HG02798 (cell line): ENCODE results near the gene AMZ1.

ENCODE experiments used
- ATAC-seq: cut with Tn5 transposase; IDR thresholded peaks from one replicate; pipeline ENCODE4 v1.9.1; 2021; ENCODE audit warnings: mild to moderate bottlenecking; ENCODE audit not compliant: unreplicated experiment, poor library complexity

The AMZ1 gene

DNA sequence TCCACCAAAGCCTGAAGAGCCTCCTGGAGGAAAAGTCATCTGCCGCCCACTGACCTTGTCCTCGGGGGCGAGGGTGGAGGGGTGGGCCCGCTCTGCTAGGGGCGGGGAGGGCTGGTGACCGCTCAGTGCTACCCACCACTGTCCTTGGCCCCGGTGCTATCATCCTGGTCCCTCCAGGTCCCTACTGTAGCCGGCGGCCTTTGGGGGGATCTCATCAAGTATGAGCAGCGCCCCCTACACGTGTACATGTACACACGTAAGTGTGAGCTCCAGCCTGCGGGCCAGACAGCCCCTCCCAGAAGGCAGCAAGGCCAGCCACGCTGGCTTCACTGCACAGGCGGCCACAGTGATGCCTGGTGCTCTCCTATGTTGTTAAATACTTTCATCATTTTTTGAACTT, 36.7 kb upstream of the AMZ1 start:
- no peak for ATAC-seq

GRCh38 chr7:2651847-2652735, 35.9 kb upstream of the AMZ1 start:
- no peak for ATAC-seq

- ATAC-seq, result no peak
Observed at GRCh38 chr7:2652736-2653060, 35.3 kb upstream of the AMZ1 start.

DNA sequence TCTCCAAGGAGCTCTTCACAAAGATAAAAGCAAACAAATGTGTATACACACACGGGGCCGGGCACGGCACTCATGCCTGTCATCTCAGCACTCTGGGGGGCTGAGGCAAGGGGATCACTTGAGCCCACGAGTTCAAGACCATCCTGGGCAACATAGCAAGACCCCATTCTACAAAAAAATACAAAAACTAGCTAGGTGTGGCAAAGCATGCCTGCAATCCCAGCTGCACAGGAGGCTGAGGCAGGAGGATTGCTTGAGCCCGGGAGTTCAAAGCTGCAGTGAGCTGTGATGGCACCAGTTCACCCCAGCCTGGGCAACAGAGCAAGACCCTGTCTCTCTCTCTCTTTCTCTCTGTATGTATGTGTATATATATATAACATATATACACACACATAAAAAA, 33.9 kb upstream of the AMZ1 start:
- ATAC-seq, result no peak

DNA sequence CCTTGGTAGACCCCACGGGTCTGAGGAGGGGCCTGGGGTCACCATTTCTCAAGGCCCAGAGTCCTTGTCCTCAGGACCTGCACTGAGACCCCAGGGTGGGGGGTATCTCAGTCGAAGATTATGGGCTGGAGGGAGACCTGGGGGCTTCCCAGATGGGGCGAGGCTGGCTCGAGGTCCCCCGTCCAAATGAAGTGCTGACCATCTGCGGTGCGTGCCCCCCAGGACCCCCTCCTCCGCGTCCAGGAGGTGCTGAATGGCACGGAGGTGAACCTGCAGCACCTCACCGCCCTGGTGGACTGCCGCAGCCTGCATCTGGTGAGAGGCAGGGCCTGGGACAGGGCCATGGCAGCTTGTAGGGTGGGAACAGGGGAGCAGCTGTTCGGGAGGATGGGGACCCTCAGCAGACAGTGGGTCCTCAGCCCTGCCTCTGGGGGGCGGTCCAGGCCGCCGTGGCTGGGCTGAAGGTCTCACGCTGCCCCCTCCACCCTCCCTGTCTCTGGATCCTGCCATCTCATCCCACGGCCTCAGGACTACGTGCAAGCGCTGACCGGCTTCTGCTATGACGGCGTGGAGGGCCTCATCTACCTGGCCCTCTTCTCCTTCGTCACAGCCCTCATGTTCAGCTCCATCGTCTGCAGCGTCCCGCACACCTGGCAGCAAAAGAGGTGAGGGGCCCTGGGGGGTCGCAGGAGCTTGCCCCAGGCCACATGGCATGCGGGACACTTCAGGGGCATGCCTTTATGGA, 32.0 kb upstream of the AMZ1 start:
- ATAC-seq, result no peak

DNA sequence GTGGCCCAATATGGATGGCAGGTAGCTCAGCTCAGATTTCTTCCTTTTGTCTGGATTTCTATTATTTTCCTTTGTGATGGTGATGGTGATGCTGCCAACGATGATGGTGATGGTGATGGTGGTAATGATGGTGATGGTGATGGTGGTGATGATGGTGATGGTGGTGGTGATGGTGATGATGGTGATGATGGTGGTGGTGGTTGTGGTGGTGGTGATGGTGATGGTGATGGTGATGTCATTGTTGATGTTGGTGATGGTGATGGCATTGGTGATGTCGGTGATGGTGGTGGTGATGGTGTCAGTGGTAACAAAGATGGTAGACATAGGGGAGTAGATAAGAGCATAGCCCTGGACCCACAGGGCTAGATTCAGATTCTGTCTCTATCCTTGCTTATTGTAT, 30.8 kb upstream of the AMZ1 start:
- ATAC-seq, result no peak

DNA sequence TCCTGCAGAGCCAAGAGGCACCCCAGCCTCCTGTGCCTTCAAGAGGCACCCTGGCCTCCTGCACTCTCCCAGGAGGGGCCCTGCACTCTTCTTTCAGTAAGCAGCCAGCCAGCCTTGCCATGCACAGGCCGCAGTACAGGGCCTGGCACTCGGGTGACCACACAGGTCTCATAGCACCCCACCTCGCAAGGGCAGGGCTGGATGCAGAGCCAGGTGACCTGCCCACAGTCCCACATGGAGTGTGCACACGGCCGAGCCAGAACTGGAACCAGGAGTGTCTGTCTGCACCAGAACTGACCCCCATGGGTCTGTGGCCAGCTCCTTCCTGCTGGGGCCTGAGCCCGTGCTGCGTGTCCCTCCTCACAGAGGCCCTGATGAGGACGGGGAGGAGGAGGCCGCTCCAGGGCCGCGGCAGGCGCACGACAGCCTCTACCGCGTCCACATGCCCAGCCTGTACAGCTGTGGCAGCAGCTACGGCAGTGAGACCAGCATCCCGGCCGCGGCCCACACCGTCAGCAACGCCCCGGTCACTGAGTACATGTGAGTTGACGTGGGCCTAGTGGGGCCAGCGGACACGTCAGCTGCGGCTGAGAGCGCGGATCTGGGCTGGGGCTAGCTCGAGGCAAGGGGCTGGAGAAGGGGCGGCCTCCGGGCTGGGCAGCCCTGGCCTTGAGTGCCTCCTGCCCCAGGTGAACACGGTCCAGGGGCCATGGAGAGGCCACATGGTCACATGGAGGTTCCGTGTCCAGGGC, 29.9 kb upstream of the AMZ1 start:
- no peak for ATAC-seq

- no peak for ATAC-seq
Observed at GRCh38 chr7:2658941-2659340, 29.1 kb upstream of the AMZ1 start.

DNA sequence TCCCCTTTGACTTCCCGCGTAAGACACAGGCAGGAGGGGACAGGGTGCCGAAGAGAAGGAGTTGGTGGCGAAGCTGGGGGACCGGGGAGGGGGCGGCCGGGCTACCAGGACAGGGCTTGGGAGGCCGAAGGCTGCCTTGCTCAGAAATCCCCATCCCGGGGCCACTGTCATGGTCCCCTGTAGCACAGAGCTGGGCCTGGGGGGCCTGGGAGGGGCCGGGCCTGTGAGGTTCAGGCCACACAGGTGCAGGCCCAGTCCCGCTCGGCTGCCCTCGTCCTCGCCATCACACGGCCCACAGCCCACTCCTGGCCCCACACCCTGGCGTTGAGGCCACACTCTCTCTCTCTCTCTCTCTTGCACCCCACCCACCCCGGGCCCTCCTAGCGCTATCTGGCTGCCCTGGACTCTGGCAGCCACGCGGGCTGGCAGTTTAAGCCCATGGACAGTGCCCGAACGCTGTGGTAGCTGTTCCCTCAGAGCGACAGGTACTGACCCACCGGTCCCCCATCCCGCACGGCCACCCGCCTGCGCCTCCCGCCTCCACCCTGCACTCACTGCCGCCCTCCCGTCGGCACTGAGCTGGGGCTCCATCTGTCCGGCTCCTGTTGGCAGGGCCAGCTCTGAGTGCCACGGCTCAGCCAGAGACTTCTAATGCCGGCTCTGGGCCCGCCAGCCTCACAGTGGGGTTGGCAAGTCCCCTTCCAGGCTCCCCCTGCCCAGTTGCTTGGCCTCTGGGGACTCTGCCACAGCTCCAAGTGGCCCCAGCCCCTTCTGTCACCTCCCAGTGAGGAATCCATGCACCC, 28.2 kb upstream of the AMZ1 start:
- ATAC-seq, result no peak

GRCh38 chr7:2660359-2661095, 27.5 kb upstream of the AMZ1 start:
- ATAC-seq, result no peak

DNA sequence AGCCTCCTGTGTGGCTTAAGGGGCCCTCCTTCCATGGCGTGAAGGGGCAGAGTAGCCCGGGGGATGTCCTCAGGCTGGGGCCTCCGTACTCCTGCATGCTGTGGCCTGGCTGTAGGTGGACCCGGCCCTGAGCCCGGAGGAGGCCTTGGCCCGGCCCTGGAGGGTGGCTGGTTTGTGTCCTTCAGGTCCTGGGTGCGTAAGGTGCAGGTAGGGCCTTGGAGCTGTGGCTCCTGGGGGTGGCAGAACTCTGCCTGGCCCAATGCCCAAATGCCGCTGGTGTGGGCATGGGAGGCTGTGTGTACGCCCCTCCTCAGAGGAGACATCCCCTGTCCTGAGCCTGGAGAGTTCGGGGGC, 26.9 kb upstream of the AMZ1 start:
- ATAC-seq, result no peak

GRCh38 chr7:2661602-2662272, 26.3 kb upstream of the AMZ1 start:
- ATAC-seq, result no peak

DNA sequence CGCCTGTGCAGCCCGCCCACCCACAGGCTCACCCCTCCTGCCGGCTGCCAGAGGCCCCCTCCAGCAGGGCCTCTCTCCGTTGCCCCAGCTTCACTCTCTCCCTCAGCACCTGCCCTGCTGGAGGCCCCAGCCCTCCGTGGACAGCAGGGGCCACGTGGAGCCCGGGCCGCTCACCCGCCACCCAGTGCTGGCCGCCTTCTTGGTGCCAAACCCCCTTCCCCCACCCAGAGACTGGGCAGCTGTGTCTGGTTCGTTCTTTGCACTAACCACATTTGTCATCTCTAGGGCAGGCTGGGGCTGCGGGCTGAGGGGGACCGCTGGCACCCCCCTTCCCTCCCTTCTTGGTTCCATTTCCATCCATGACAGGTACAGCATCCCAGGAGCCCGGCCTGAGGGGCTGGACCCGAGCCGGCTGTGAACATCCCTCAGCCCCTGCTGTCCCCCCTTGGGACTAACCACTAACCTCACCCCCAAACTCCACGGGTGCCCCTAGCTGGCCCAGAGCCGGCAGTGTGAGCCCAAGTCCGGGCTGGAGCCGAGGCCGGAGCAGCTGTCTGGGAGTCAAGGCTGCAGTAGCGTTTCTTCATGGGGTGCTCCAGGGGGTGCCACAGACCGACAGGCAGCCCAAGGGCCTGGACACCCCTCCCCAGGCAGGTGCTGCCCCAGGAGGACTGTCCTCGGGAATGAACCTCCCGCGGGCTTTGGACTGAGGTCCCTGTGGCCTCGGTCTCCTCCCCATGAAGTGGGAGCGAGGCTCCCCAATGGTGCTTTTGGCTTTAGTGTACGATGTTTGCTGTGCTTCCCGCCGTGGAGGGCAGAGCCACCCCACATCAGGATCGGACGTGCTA, 25.5 kb upstream of the AMZ1 start:
- ATAC-seq, result no peak

DNA sequence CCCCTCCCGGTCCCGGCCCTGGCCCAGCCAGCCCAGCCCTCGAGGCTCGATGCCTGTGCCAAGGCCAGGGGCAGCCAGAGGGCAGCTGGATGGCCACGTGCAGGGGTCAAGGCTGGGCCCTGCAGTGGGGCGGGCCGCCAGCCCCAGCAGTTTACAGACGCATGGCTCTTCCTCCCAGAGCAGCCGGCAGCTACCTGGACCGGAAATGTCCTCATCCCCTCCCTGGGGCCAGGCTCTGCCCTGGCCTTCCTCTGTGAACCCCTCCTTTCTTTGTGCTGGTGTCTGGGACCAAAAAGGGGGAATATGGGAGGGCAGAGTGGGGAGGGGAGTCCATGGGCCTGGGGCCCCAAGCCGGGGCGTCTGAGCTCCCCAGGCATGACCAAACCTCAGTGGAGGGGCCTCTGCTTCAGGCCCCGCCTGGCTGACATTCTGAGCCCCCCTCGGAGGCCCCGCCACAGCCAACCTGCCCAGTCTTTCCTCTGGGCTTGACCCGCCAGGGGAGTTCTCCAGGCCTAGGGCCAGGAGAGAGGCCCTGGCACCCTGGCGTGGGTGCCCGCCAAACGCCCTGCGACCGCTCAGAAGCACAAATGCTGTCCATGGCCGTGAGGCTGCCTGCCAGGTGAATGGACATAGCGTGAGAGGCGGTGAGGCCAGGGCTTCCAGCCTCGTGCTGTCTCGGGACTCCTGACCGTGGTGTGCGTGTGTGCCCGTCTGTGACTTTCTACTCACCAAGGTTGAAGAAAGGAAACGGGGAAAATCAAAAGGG, 24.7 kb upstream of the AMZ1 start:
- ATAC-seq, result no peak

DNA sequence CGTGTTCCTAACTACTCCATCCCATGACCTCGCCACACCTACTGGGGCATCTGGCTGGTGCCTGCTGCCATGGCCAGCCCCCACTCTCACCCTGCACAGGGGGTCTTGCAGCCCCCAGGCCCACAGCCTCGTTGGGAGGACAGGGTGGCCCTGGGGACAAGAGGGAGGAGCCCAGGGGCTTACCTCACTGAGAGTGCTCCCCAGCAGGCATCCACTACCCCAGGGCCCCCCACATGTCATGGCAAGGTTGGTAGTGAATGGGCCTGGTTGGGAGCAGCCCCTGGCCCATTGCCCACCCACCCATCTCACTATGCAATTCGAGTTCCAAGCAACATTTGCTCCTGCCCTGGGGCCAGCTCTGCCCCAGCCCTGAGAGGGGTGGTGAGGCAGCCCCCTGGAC, 24.0 kb upstream of the AMZ1 start:
- ATAC-seq, result no peak

- ATAC-seq, result no peak
Observed at GRCh38 chr7:2665359-2665791, 22.6 kb upstream of the AMZ1 start.

- ATAC-seq, result no peak
Observed at GRCh38 chr7:2666155-2666554, 21.8 kb upstream of the AMZ1 start.
